Tibial nerve (tissue), 4 donors: ENCODE data around the gene GABRG3.

Experiments used
- EP300 ChIP-seq, 2 donors: sonication (generic); formaldehyde crosslinking; IDR thresholded peaks; one replicate each; pipeline ENCODE4 v1.6.1; 2017; ENCODE audit warnings: antibody characterized with exemption in 2 of 2, mild to moderate bottlenecking in 1 of 2
- POLR2A ChIP-seq, 2 donors: fragments of 450-650 bp; IDR thresholded peaks; one replicate each; pipeline ENCODE4 v1.6.1; 2017; ENCODE audit warnings: antibody characterized with exemption in 2 of 2, mild to moderate bottlenecking in 2 of 2, moderate library complexity in 2 of 2
- TF ChIP-seq, protein P1 (sequence below), 5 experiments: fragments of 200-600 bp in 3 of 5; fragments of 450-650 bp in 2 of 5; sonication (generic) in 3 of 5; IDR thresholded peaks; one replicate each; pipeline ENCODE4 v1.5.1; 2016 to 2019; ENCODE audit warnings: antibody characterized with exemption in 5 of 5, mild to moderate bottlenecking in 3 of 5, moderate library complexity in 2 of 5

DNA sequence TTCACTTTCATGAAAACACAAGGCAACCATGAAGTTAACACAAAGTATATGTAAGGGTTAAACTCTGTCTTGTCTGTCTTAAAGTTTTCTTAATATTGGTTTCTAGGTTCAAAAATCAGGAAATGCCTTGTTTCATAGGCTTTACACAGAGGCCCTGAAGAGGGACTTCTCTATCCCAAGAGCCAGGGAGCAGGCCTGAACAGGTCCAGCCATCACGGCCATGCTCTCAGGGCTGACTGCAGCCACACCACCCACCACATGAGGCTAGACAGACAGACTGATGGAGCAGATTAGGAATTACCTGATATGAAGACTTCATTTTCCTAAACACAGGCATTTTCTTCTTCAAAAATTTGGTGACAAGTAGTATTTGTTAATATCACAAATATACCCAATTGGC is 502.9 kb downstream of the GABRG3 start:
- TF ChIP-seq EP300 (IDR thresholded peaks at IDR 0.05) (no peak), POLR2A (IDR thresholded peaks at IDR 0.05) (no peak)
- TF ChIP-seq, protein P1, sequence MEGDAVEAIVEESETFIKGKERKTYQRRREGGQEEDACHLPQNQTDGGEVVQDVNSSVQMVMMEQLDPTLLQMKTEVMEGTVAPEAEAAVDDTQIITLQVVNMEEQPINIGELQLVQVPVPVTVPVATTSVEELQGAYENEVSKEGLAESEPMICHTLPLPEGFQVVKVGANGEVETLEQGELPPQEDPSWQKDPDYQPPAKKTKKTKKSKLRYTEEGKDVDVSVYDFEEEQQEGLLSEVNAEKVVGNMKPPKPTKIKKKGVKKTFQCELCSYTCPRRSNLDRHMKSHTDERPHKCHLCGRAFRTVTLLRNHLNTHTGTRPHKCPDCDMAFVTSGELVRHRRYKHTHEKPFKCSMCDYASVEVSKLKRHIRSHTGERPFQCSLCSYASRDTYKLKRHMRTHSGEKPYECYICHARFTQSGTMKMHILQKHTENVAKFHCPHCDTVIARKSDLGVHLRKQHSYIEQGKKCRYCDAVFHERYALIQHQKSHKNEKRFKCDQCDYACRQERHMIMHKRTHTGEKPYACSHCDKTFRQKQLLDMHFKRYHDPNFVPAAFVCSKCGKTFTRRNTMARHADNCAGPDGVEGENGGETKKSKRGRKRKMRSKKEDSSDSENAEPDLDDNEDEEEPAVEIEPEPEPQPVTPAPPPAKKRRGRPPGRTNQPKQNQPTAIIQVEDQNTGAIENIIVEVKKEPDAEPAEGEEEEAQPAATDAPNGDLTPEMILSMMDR (IDR thresholded peaks at IDR 0.05): no peak
